ENCODE measurements around the gene RARG.

- TF ChIP-seq POLR2A (IDR thresholded peaks at IDR 0.05; ENCODE audit: low read depth, low read length), result no peak
- no peak for TF ChIP-seq POLR2AphosphoS5 (IDR thresholded peaks at IDR 0.05; ENCODE audit: low read depth, low read length)
- no peak for TF ChIP-seq SPI1 (IDR thresholded peaks at IDR 0.05; ENCODE audit: low read depth, low read length)
- no peak for TF ChIP-seq TAF1 (IDR thresholded peaks at IDR 0.05; ENCODE audit: low read depth, low read length)
Observed at GRCh38 chr12:53229454-53229853, 2.6 kb downstream of the RARG start.

Measured in GM12891 (cell line).